Measurements from ENCODE around the gene BSPRY. TPM values are rescaled to one million over a fixed set of nuclear protein-coding genes. Genes with fewer than 3 reads are reported as not detected.
A peak's percentile ranks its signal among the peaks of the same experiment; 100 is the strongest.

BSPRY gene
- total and polyA plus RNA-seq, 2 of the 13 experiments (the other 11 are each of a cell fraction or from before 2014, with no cell fraction given) = 0.09 to 0.26 TPM

DNA sequence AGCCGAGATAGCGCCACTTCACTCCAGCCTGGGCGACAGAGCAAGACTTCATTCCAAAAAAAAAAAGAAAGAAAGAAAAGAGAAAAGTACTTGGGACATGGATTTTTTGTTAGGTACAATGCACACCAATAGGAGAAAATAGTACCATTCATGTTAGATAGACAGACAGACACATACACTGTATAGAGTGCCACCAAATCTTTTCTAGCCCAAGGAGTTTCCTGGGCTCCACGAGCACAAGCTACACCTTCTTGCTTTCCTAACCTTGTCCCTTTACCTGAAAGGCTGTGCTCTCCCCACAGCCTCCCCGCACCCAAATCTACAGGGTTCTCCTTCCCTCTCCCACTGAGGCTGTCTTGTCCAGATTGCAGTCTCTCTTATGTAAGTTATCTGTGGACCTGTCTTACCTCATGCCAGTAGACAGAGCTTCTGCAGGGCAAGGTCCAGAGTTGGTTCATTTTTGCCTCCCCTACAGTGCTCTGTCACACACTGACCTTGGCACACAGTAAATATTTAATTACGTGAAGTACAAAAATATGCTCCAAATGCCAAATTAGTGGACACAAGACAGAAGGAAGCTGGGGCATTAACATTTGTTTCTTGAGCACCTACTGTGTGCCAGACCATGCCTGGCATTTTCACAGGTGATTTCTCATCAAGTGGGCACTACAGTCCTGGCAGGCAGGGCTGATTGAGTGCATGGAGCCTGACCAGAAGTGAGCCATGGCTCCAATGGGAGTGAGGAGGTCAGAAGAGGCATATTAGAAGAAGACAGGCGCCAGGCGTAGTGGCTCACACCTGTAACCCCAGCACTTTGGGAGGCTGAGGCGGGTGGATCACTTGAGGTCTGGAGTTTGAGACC, 45.9 kb downstream of the BSPRY start (continued):
- TF ChIP-seq, protein P1, sequence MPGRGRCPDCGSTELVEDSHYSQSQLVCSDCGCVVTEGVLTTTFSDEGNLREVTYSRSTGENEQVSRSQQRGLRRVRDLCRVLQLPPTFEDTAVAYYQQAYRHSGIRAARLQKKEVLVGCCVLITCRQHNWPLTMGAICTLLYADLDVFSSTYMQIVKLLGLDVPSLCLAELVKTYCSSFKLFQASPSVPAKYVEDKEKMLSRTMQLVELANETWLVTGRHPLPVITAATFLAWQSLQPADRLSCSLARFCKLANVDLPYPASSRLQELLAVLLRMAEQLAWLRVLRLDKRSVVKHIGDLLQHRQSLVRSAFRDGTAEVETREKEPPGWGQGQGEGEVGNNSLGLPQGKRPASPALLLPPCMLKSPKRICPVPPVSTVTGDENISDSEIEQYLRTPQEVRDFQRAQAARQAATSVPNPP (CRISPR knock-in tag; IDR thresholded peaks at IDR 0.05) = no peak
- no peak for TF ChIP-seq MZF1 (CRISPR knock-in tag; IDR thresholded peaks at IDR 0.05; ENCODE audit: borderline replicate concordance)
- TF ChIP-seq ZNF841 (CRISPR knock-in tag; IDR thresholded peaks at IDR 0.05; ENCODE audit: borderline replicate concordance) = no peak
- TF ChIP-seq PLRG1 (conservative IDR thresholded peaks at IDR 0.05) = no peak
- no peak for TF ChIP-seq ZBTB38 (CRISPR knock-in tag; IDR thresholded peaks at IDR 0.05)
- TF ChIP-seq ZFAT (CRISPR knock-in tag; conservative IDR thresholded peaks at IDR 0.05) = no peak
- TF ChIP-seq, protein P2, sequence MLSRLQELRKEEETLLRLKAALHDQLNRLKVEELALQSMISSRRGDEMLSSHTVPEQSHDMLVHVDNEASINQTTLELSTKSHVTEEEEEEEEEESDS (CRISPR knock-in tag; IDR thresholded peaks at IDR 0.05; ENCODE audit: borderline replicate concordance) = no peak
- TF ChIP-seq, protein P3, sequence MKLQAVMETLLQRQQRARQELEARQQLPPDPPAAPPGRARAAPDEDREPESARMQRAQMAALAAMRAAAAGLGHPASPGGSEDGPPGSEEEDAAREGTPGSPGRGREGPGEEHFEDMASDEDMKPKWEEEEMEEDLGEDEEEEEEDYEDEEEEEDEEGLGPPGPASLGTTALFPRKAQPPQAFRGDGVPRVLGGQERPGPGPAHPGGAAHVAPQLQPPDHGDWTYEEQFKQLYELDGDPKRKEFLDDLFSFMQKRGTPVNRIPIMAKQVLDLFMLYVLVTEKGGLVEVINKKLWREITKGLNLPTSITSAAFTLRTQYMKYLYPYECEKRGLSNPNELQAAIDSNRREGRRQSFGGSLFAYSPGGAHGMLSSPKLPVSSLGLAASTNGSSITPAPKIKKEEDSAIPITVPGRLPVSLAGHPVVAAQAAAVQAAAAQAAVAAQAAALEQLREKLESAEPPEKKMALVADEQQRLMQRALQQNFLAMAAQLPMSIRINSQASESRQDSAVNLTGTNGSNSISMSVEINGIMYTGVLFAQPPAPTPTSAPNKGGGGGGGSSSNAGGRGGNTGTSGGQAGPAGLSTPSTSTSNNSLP (IDR thresholded peaks at IDR 0.05; ENCODE audit: low read depth, low read length) = 0 out of 2 replicates have a peak, but pooled peaks have one; percentile 31
- TF ChIP-seq, protein P4, sequence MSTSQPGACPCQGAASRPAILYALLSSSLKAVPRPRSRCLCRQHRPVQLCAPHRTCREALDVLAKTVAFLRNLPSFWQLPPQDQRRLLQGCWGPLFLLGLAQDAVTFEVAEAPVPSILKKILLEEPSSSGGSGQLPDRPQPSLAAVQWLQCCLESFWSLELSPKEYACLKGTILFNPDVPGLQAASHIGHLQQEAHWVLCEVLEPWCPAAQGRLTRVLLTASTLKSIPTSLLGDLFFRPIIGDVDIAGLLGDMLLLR (CRISPR knock-in tag; IDR thresholded peaks at IDR 0.05) = no peak
- no peak for TF ChIP-seq STAT5B (CRISPR knock-in tag; IDR thresholded peaks at IDR 0.05)
- TF ChIP-seq ZNF678 (CRISPR knock-in tag; IDR thresholded peaks at IDR 0.05) = no peak
- no peak for TF ChIP-seq ZNF572 (CRISPR knock-in tag; IDR thresholded peaks at IDR 0.05)
- no peak for TF ChIP-seq ZNF83 (CRISPR knock-in tag; IDR thresholded peaks at IDR 0.05; ENCODE audit: borderline replicate concordance)
- TF ChIP-seq ZNF660 (CRISPR knock-in tag; IDR thresholded peaks at IDR 0.05; ENCODE audit: borderline replicate concordance, low read depth) = no peak
- TF ChIP-seq SRSF9 (IDR thresholded peaks at IDR 0.05; ENCODE audit: borderline replicate concordance, insufficient read depth, low read depth, low read length, poor library complexity, severe bottlenecking) = no peak
- peak; percentile 94; the same call in 1 of the 2 replicates for TF ChIP-seq RCOR2 (CRISPR knock-in tag; IDR thresholded peaks at IDR 0.05)
- TF ChIP-seq ZNF451 (CRISPR knock-in tag; IDR thresholded peaks at IDR 0.05) = no peak
